ENCODE measurements around the gene HJURP. TPM values are rescaled to one million over a fixed set of nuclear protein-coding genes. Genes with fewer than 3 reads are reported as not detected.

HJURP gene
- total RNA-seq, 5 donors from 2014 or later (not counting 1 experiment from before 2014, with no cell fraction given) = 0.33 to 1.7 (median 1.1) TPM

- H3K27me3 ChIP-seq (replicated peaks in 1 of 2; ENCODE audit: control insufficient read depth in 2 of 2, extremely low read depth in 1 of 2, insufficient read depth in 2 of 2, low read length in 1 of 2) = no peaks in the 10 kb centered on the region
- no peaks in the 10 kb centered on the region for H3K9me3 ChIP-seq
- H3K9me3 Mint-ChIP-seq = no peaks in the 10 kb centered on the region
- peaks cover 0 to 1% (median 0%) of the 10 kb centered on the region in 3 donors for H3K4me1 Mint-ChIP-seq
- no peaks in the 10 kb centered on the region for H3K36me3 ChIP-seq (ENCODE audit: control insufficient read depth in 2 of 2, extremely low read depth in 1 of 2, insufficient read depth in 1 of 2, low read length in 1 of 2)
- H3K4me1 ChIP-seq (ENCODE audit: control insufficient read depth in 1 of 2, extremely low read depth in 1 of 2, insufficient read depth in 2 of 2, low read length in 2 of 2) = peaks cover 0 to 7% of the 10 kb centered on the region in 2 experiments
- CTCF ChIA-PET = no interaction called here
- no peak overlapping the region for H3K27ac ChIP-seq (ENCODE audit: low read length)
- DNase-seq = no peak
- POLR2A ChIA-PET = no interaction called here
- no peaks in the 10 kb centered on the region for H3K27me3 Mint-ChIP-seq
- no peak overlapping the region for H3K4me3 ChIP-seq (ENCODE audit: control insufficient read depth in 1 of 2, extremely low read depth in 1 of 2, low read length in 1 of 2)
- no peaks in the 10 kb centered on the region for H3K36me3 Mint-ChIP-seq
- 91% methylated on average over 7 of the region's 10 CpGs for WGBS (ENCODE audit: insufficient coverage)
- H3K27ac Mint-ChIP-seq = no peak overlapping the region
- no peak for ATAC-seq (replicated peaks in 1 of 4)
- no peak overlapping the region for H3K4me3 Mint-ChIP-seq
These were observed 21.0 kb downstream of the HJURP start for GRCh38 chr2:233833345-233833744.

- POLR2A ChIA-PET = no interaction called here
- Histone ChIP-seq H3K27ac (ENCODE audit: low read length) (no peak overlapping the region), H3K4me1 (ENCODE audit: control insufficient read depth in 1 of 2, extremely low read depth in 1 of 2, insufficient read depth in 2 of 2, low read length in 2 of 2) (peaks cover 0 to 2% of the 10 kb centered on the region in 2 experiments), H3K9me3 (no peaks in the 10 kb centered on the region), H3K4me3 (ENCODE audit: control insufficient read depth in 1 of 2, extremely low read depth in 1 of 2, low read length in 1 of 2) (no peak overlapping the region), H3K36me3 (ENCODE audit: control insufficient read depth in 2 of 2, extremely low read depth in 1 of 2, insufficient read depth in 1 of 2, low read length in 1 of 2) (no peaks in the 10 kb centered on the region), H3K27me3 (replicated peaks in 1 of 2; ENCODE audit: control insufficient read depth in 2 of 2, extremely low read depth in 1 of 2, insufficient read depth in 2 of 2, low read length in 1 of 2) (no peaks in the 10 kb centered on the region)
- no peak overlapping the region for H3K27ac Mint-ChIP-seq
- 86% methylated on average over 5 of the region's 7 CpGs for whole genome bisulfite sequencing (ENCODE audit: insufficient coverage)
- H3K36me3 Mint-ChIP-seq = no peaks in the 10 kb centered on the region
- no peaks in the 10 kb centered on the region for H3K27me3 Mint-ChIP-seq
- DNase-seq = no peak
- no peak for ATAC-seq (replicated peaks in 1 of 4)
- no peaks in the 10 kb centered on the region for H3K9me3 Mint-ChIP-seq
- H3K4me3 Mint-ChIP-seq = no peak overlapping the region
- no peaks in the 10 kb centered on the region for H3K4me1 Mint-ChIP-seq
- CTCF ChIA-PET = no interaction called here
These were observed 21.4 kb downstream of the HJURP start for GRCh38 chr2:233832869-233833311.

DNA sequence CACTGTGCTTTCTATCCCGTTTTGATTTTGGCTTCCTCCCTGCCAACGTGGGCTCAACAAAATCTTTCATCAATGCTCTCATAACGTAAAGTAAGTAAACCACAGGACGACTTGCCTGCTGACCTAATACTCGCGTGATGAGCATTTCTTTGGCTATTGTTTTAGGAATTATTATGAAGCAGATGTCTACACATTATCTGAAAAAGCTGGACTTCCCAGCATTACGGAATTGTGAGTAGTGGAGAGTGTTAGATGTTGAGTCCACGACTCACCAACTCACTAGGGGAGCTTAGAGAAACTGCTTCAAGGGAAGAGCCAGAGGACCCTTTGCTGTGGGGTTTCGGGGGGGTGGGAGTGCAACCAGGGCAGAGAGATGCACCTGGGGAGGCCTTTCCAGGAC lies 21.9 kb downstream of the HJURP start:
- H3K27me3 Mint-ChIP-seq = no peaks in the 10 kb centered on the region
- H3K27ac Mint-ChIP-seq = no peak overlapping the region
- no peaks in the 10 kb centered on the region for H3K36me3 Mint-ChIP-seq
- Histone ChIP-seq H3K9me3 (no peaks in the 10 kb centered on the region), H3K27me3 (replicated peaks in 1 of 2; ENCODE audit: control insufficient read depth in 2 of 2, extremely low read depth in 1 of 2, insufficient read depth in 2 of 2, low read length in 1 of 2) (no peaks in the 10 kb centered on the region), H3K4me1 (ENCODE audit: control insufficient read depth in 1 of 2, extremely low read depth in 1 of 2, insufficient read depth in 2 of 2, low read length in 2 of 2) (no peaks in the 10 kb centered on the region), H3K4me3 (ENCODE audit: control insufficient read depth in 1 of 2, extremely low read depth in 1 of 2, low read length in 1 of 2) (no peak overlapping the region), H3K27ac (ENCODE audit: low read length) (no peak overlapping the region), H3K36me3 (ENCODE audit: control insufficient read depth in 2 of 2, extremely low read depth in 1 of 2, insufficient read depth in 1 of 2, low read length in 1 of 2) (no peaks in the 10 kb centered on the region)
- no peak overlapping the region for H3K4me3 Mint-ChIP-seq
- no peak for ATAC-seq (replicated peaks in 1 of 4)
- DNase-seq = no peak
- H3K9me3 Mint-ChIP-seq = no peaks in the 10 kb centered on the region
- 81% methylated on average over 6 of the region's 9 CpGs for WGBS (ENCODE audit: insufficient coverage)
- ChIA-PET CTCF (no interaction called here), POLR2A (interaction anchor here in 1 of 2 donors (0.6 kb wide), 1 partner anchor 103 kb away, joined by 3 read pairs; no protein-coding TSS in a partner anchor)
- no peaks in the 10 kb centered on the region for H3K4me1 Mint-ChIP-seq

GRCh38 chr2:233831861-233832260 lies 22.5 kb downstream of the HJURP start:
- H3K27me3 ChIP-seq (replicated peaks in 1 of 2; ENCODE audit: control insufficient read depth in 2 of 2, extremely low read depth in 1 of 2, insufficient read depth in 2 of 2, low read length in 1 of 2) = no peaks in the 10 kb centered on the region
- Mint-ChIP-seq H3K27me3 (no peaks in the 10 kb centered on the region), H3K36me3 (no peaks in the 10 kb centered on the region), H3K4me3 (no peak overlapping the region), H3K4me1 (no peaks in the 10 kb centered on the region), H3K9me3 (no peaks in the 10 kb centered on the region), H3K27ac (no peak overlapping the region)
- H3K4me3 ChIP-seq (ENCODE audit: control insufficient read depth in 1 of 2, extremely low read depth in 1 of 2, low read length in 1 of 2) = no peak overlapping the region
- H3K36me3 ChIP-seq (ENCODE audit: control insufficient read depth in 2 of 2, extremely low read depth in 1 of 2, insufficient read depth in 1 of 2, low read length in 1 of 2) = no peaks in the 10 kb centered on the region
- POLR2A ChIA-PET = interaction anchor here in 1 of 2 donors (0.6 kb wide), 1 partner anchor 104 kb away, joined by 3 read pairs; no protein-coding TSS in a partner anchor
- WGBS (ENCODE audit: insufficient coverage) = 100% methylated on average over 6 of the region's 6 CpGs
- ATAC-seq (replicated peaks in 1 of 4) (no peak), DNase-seq (peak in 1 of 35 experiments; percentile 16)
- CTCF ChIA-PET = no interaction called here
- H3K4me1 ChIP-seq (ENCODE audit: control insufficient read depth in 1 of 2, extremely low read depth in 1 of 2, insufficient read depth in 2 of 2, low read length in 2 of 2) = no peaks in the 10 kb centered on the region
- H3K9me3 ChIP-seq = no peaks in the 10 kb centered on the region
- H3K27ac ChIP-seq (ENCODE audit: low read length) = no peak overlapping the region

DNA sequence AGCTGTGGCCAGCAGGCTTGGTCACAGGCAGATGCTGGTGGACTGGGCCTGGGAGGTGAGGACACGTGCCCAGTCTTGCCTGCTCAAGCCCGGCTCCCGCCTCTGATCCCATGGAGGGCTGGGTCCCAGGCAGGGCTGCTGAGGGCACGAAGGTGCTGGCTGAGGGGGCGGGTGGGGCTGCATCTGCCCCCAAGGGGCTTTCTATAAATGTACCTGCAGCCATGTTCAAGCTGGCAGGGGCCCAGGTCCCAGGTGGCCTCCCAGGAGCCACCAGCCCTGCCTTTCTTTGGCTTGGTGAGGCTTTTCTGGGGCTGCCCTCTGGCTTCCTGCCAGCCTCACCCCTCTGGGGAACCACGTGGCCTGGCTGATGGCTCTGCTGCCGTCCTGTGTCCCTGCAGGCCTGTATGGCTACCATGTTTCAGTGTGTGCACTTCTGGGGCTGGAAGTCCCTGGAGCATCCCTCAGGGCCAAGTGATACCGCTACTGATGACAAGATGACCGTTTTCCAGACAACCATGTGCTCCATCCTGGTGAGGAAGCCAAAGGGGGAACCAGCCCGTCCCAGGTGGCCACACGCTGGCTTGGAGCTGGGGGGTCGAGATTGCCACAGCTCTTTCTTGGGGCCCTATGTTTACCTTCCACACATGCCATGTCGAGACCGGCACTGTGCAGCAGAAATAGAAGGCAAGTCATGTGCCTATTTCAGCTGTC lies 23.2 kb downstream of the HJURP start:
- no peaks in the 10 kb centered on the region for H3K36me3 Mint-ChIP-seq
- no peaks in the 10 kb centered on the region for H3K27me3 ChIP-seq (replicated peaks in 1 of 2; ENCODE audit: control insufficient read depth in 2 of 2, extremely low read depth in 1 of 2, insufficient read depth in 2 of 2, low read length in 1 of 2)
- ATAC-seq (replicated peaks in 1 of 4) (no peak), DNase-seq (peak in 1 of 35 experiments; percentile 20)
- no peaks in the 10 kb centered on the region for H3K36me3 ChIP-seq (ENCODE audit: control insufficient read depth in 2 of 2, extremely low read depth in 1 of 2, insufficient read depth in 1 of 2, low read length in 1 of 2)
- peaks cover 0 to 2% of the 10 kb centered on the region in 2 donors for H3K27me3 Mint-ChIP-seq
- no peaks in the 10 kb centered on the region for H3K9me3 Mint-ChIP-seq
- no peak overlapping the region for H3K4me3 Mint-ChIP-seq
- no peak overlapping the region for H3K27ac ChIP-seq (ENCODE audit: low read length)
- POLR2A ChIA-PET = no interaction called here
- no peak overlapping the region for H3K27ac Mint-ChIP-seq
- CTCF ChIA-PET = no interaction called here
- H3K4me1 Mint-ChIP-seq = no peaks in the 10 kb centered on the region
- no peaks in the 10 kb centered on the region for H3K4me1 ChIP-seq (ENCODE audit: control insufficient read depth in 1 of 2, extremely low read depth in 1 of 2, insufficient read depth in 2 of 2, low read length in 2 of 2)
- no peak overlapping the region for H3K4me3 ChIP-seq (ENCODE audit: control insufficient read depth in 1 of 2, extremely low read depth in 1 of 2, low read length in 1 of 2)
- whole genome bisulfite sequencing (ENCODE audit: insufficient coverage) = 89% methylated on average over 8 of the region's 14 CpGs
- no peaks in the 10 kb centered on the region for H3K9me3 ChIP-seq

DNA sequence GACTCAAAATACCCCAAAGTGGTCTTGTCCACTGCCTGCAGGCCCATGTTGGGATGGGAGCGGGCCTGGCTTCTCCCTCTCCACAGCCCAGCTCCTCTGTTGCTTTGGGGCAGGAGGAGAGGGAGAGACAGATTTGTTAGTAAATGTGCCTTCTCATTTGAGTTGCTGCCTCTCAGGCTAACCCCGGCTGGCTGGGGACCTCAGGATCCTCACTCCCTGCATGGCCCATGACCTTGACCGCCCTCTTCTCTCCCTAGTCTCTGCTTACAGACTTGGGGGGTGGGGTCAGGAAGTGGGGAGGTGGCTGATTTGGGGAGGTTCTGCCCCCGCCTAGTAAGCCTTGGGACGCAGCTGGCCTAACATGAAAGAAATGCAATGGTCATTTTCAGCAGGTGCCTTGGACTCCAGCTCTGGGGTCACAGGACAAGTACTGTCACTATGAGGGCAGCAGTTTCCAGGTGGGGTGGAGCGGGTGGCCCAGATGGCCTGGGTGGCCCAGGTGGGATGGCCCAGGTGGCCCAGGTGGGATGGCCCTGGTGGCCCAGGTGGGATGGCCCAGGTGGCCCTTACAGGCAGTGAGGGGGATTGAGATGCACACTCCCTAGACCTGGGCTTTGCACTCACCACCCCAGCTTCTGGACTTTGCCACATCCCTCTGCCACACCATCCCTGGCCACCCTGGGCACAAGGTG lies 24.1 kb downstream of the HJURP start:
- no peak overlapping the region for H3K27ac Mint-ChIP-seq
- H3K36me3 Mint-ChIP-seq = no peaks in the 10 kb centered on the region
- POLR2A ChIA-PET = no interaction called here
- 96% methylated on average over 3 of the region's 6 CpGs for WGBS (ENCODE audit: insufficient coverage)
- Histone ChIP-seq H3K27me3 (replicated peaks in 1 of 2; ENCODE audit: control insufficient read depth in 2 of 2, extremely low read depth in 1 of 2, insufficient read depth in 2 of 2, low read length in 1 of 2) (no peaks in the 10 kb centered on the region), H3K27ac (ENCODE audit: low read length) (no peak overlapping the region), H3K4me1 (ENCODE audit: control insufficient read depth in 1 of 2, extremely low read depth in 1 of 2, insufficient read depth in 2 of 2, low read length in 2 of 2) (no peaks in the 10 kb centered on the region), H3K36me3 (ENCODE audit: control insufficient read depth in 2 of 2, extremely low read depth in 1 of 2, insufficient read depth in 1 of 2, low read length in 1 of 2) (no peaks in the 10 kb centered on the region), H3K4me3 (ENCODE audit: control insufficient read depth in 1 of 2, extremely low read depth in 1 of 2, low read length in 1 of 2) (no peak overlapping the region), H3K9me3 (no peaks in the 10 kb centered on the region)
- H3K4me3 Mint-ChIP-seq = no peak overlapping the region
- peaks cover 3 to 4% of the 10 kb centered on the region in 2 donors for H3K27me3 Mint-ChIP-seq
- ATAC-seq (replicated peaks in 1 of 4) (no peak), DNase-seq (peak in 2 of 35 experiments; percentile 3 to 23)
- CTCF ChIA-PET = no interaction called here
- H3K4me1 Mint-ChIP-seq = no peaks in the 10 kb centered on the region
- no peaks in the 10 kb centered on the region for H3K9me3 Mint-ChIP-seq

Measured in T-cell (primary cell).